NCI-H2196 treated with DMSO at 0.1 percent for 48 hours (cell line): ENCODE data around the gene ORAI3.

Experiments used
- DNase-seq: peaks from one replicate; lab custom pipeline; 2025; ENCODE audit not compliant: unreplicated experiment; lab: John Stamatoyannopoulos, UW

ORAI3 gene

GRCh38 chr16:30987581-30988190 lies 38.8 kb downstream of the ORAI3 start:
- no peak for DNase-seq

- no peak for DNase-seq
Observed at GRCh38 chr16:30989469-30990047, 40.7 kb downstream of the ORAI3 start.

GRCh38 chr16:30990105-30990504 lies 41.2 kb downstream of the ORAI3 start:
- DNase-seq: no peak

GRCh38 chr16:30991052-30991451 lies 42.2 kb downstream of the ORAI3 start:
- no peak for DNase-seq

GRCh38 chr16:30992276-30992780 lies 43.5 kb downstream of the ORAI3 start:
- DNase-seq: no peak

GRCh38 chr16:30992931-30993816 lies 44.3 kb downstream of the ORAI3 start:
- DNase-seq: no peak

- no peak for DNase-seq
Observed at GRCh38 chr16:30995927-30996323, 47.1 kb downstream of the ORAI3 start.

- DNase-seq: no peak
Observed at GRCh38 chr16:30996324-30996984, 47.6 kb downstream of the ORAI3 start.

- DNase-seq: peak; percentile 47
Observed at GRCh38 chr16:30996985-30997724, 48.3 kb downstream of the ORAI3 start.

GRCh38 chr16:30997725-30998711 lies 49.1 kb downstream of the ORAI3 start:
- DNase-seq: no peak

- no peak for DNase-seq
Observed at GRCh38 chr16:30998852-30999761, 50.2 kb downstream of the ORAI3 start.

- DNase-seq: no peak
Observed at GRCh38 chr16:31000671-31001382, 52.0 kb downstream of the ORAI3 start.

GRCh38 chr16:31001507-31002249 lies 52.8 kb downstream of the ORAI3 start:
- DNase-seq: no peak

GRCh38 chr16:31002250-31002700 lies 53.4 kb downstream of the ORAI3 start:
- no peak for DNase-seq

- no peak for DNase-seq
Observed at GRCh38 chr16:31002862-31003341, 54.0 kb downstream of the ORAI3 start.

GRCh38 chr16:31003744-31004143 lies 54.9 kb downstream of the ORAI3 start:
- no peak for DNase-seq
